Measurements from ENCODE around the gene NFKBIA.

GRCh38 chr14:35407306-35407630 is 2.7 kb upstream of the NFKBIA start:
- TF ChIP-seq SMC3 (IDR thresholded peaks at IDR 0.05) (no peak), RNF2 (IDR thresholded peaks at IDR 0.05; ENCODE audit: borderline replicate concordance, low read depth) (no peak), ZFP36 (IDR thresholded peaks at IDR 0.05; ENCODE audit: borderline replicate concordance, partially characterized antibody) (no peak), POLR2AphosphoS2 (conservative IDR thresholded peaks at IDR 0.05; ENCODE audit: low read length) (no peak), POLR2A (IDR thresholded peaks at IDR 0.05; ENCODE audit: low read length) (no peak), PHF8 (IDR thresholded peaks at IDR 0.05; ENCODE audit: borderline replicate concordance, low read depth) (no peak), RAD21 (conservative IDR thresholded peaks at IDR 0.05 in 1 of 2, IDR thresholded peaks at IDR 0.05 in 1 of 2) (no peak), ZC3H11A (IDR thresholded peaks at IDR 0.05) (no peak), ELK1 (IDR thresholded peaks at IDR 0.05; ENCODE audit: low read depth, low read length) (no peak), EP300 (IDR thresholded peaks at IDR 0.05) (no peak), RFX5 (IDR thresholded peaks at IDR 0.05) (no peak), TP53 (CRISPR knock-in tag; IDR thresholded peaks at IDR 0.05) (no peak), CHD2 (IDR thresholded peaks at IDR 0.05; ENCODE audit: low read length, partially characterized antibody) (no peak)
- TF ChIP-seq, protein P1, sequence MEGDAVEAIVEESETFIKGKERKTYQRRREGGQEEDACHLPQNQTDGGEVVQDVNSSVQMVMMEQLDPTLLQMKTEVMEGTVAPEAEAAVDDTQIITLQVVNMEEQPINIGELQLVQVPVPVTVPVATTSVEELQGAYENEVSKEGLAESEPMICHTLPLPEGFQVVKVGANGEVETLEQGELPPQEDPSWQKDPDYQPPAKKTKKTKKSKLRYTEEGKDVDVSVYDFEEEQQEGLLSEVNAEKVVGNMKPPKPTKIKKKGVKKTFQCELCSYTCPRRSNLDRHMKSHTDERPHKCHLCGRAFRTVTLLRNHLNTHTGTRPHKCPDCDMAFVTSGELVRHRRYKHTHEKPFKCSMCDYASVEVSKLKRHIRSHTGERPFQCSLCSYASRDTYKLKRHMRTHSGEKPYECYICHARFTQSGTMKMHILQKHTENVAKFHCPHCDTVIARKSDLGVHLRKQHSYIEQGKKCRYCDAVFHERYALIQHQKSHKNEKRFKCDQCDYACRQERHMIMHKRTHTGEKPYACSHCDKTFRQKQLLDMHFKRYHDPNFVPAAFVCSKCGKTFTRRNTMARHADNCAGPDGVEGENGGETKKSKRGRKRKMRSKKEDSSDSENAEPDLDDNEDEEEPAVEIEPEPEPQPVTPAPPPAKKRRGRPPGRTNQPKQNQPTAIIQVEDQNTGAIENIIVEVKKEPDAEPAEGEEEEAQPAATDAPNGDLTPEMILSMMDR (IDR thresholded peaks at IDR 0.05): no peak

Data from A549 (cell line).